ENCODE measurements around the gene ZSCAN22. TPM values are rescaled to one million over a fixed set of nuclear protein-coding genes. Genes with fewer than 3 reads are reported as not detected.
"Not testable (repeated sequence)": the region's sequence is repeated elsewhere in the genome, so short reads cannot be mapped to it uniquely, and the experiment has no call there.

The ZSCAN22 gene
- polyA plus RNA-seq, 1 donor from 2014 or later: 1.6 TPM

GRCh38 chr19:58310685-58311084, 16.1 kb upstream of the ZSCAN22 start:
- not testable (repeated sequence) for H3K9ac ChIP-seq (ENCODE audit: low read length); H3K9me2 ChIP-seq (ENCODE audit: insufficient read depth, low read length); H3K4me3 ChIP-seq (ENCODE audit: low read length); H3K9me3 ChIP-seq (ENCODE audit: low read length); H4K20me1 ChIP-seq (ENCODE audit: insufficient read depth); H3F3A ChIP-seq (ENCODE audit: insufficient read depth, low read length, poor library complexity, severe bottlenecking); H2AFZ ChIP-seq (ENCODE audit: low read depth, low read length); H3K27ac ChIP-seq (ENCODE audit: low read length); H3K27me3 ChIP-seq (ENCODE audit: insufficient read depth, low read depth, low read length); H3K4me2 ChIP-seq (ENCODE audit: low read length)
- Histone ChIP-seq H3K36me3 (ENCODE audit: insufficient read depth, low read length) (peaks cover 31% of the 10 kb centered on the region), H3K79me2 (replicated peaks; ENCODE audit: insufficient read depth, low read length) (peaks cover 20% of the 10 kb centered on the region)
- TF ChIP-seq RAD21 (conservative IDR thresholded peaks at IDR 0.05) (peak; percentile 17), CTCF (IDR thresholded peaks at IDR 0.05; ENCODE audit: poor library complexity, severe bottlenecking) (peak; percentile 40), SMC3 (conservative IDR thresholded peaks at IDR 0.05; ENCODE audit: poor library complexity) (peak; percentile 28)

GRCh38 chr19:58311345-58311865, 15.4 kb upstream of the ZSCAN22 start:
- TF ChIP-seq SMC3 (conservative IDR thresholded peaks at IDR 0.05; ENCODE audit: poor library complexity) (no peak), MXI1 (conservative IDR thresholded peaks at IDR 0.05; ENCODE audit: poor library complexity, severe bottlenecking) (no peak), RAD21 (conservative IDR thresholded peaks at IDR 0.05) (no peak), TAF1 (IDR thresholded peaks at IDR 0.05; ENCODE audit: low read depth) (no peak), EZH2 (IDR thresholded peaks at IDR 0.05; ENCODE audit: borderline replicate concordance, insufficient read depth, low read length, poor library complexity, severe bottlenecking) (no peak), CTCF (IDR thresholded peaks at IDR 0.05; ENCODE audit: poor library complexity, severe bottlenecking) (no peak), EP300 (conservative IDR thresholded peaks at IDR 0.05; ENCODE audit: poor library complexity, severe bottlenecking) (no peak), POLR2AphosphoS5 (IDR thresholded peaks at IDR 0.05) (no peak), REST (IDR thresholded peaks at IDR 0.05; ENCODE audit: borderline replicate concordance) (no peak)

More at GRCh38 chr19:58311345-58311865, 15.4 kb upstream of the ZSCAN22 start:
- Histone ChIP-seq H3K79me2 (replicated peaks; ENCODE audit: insufficient read depth, low read length) (peaks cover 13% of the 10 kb centered on the region), H3K9me2 (ENCODE audit: insufficient read depth, low read length) (no peaks in the 10 kb centered on the region), H3K27me3 (ENCODE audit: insufficient read depth, low read depth, low read length) (no peaks in the 10 kb centered on the region), H3K9me3 (ENCODE audit: low read length) (no peaks in the 10 kb centered on the region), H3F3A (ENCODE audit: insufficient read depth, low read length, poor library complexity, severe bottlenecking) (no peaks in the 10 kb centered on the region), H3K4me3 (ENCODE audit: low read length) (no peak overlapping the region), H3K4me2 (ENCODE audit: low read length) (no peak overlapping the region), H4K20me1 (ENCODE audit: insufficient read depth) (no peaks in the 10 kb centered on the region), H2AFZ (ENCODE audit: low read depth, low read length) (no peak overlapping the region), H3K27ac (ENCODE audit: low read length) (no peak overlapping the region), H3K36me3 (ENCODE audit: insufficient read depth, low read length) (peaks cover 31% of the 10 kb centered on the region), H3K9ac (ENCODE audit: low read length) (no peak overlapping the region)

Data from neural cell (in vitro differentiated cells).